GM12878 (cell line): ENCODE results near the gene RTP5. TPM values are rescaled to one million over a fixed set of nuclear protein-coding genes. Genes with fewer than 3 reads are reported as not detected.

ENCODE experiments used
- ATAC-seq: fragments of 200-7000 bp; cut with Tn5 transposase; 3 replicates; pipeline ENCODE4 v1.9.1; 2020; ENCODE audit warnings: mild to moderate bottlenecking, moderate library complexity
- BruUV-seq: library from RNA; stranded (reverse); fragments of 400-500 nt; replicated peaks from 2 replicates; lab custom pipeline; 2021; lab: Mats Ljungman, UMichigan
- CTCF ChIA-PET: fragments of 300-600 bp; sonication (Branson Sonifier 250); formaldehyde crosslinking; extraction: SDS; loops from one replicate; lab custom pipeline; 2021; ENCODE audit warnings: inconsistent platforms; lab: Yijun Ruan, JAX
- POLR2A ChIA-PET: fragments of 350-600 bp; formaldehyde crosslinking; extraction: SDS; loops from one replicate; lab custom pipeline; 2021; ENCODE audit warnings: inconsistent platforms; lab: Charles Lee
- RAD21 ChIA-PET: fragments of 300-600 bp; sonication (Branson Sonifier 250); formaldehyde crosslinking; loops from one replicate; lab custom pipeline; 2023; ENCODE audit warnings: antibody characterized with exemption; ENCODE audit not compliant: unreplicated experiment; lab: Charles Lee
- SMC1A ChIA-PET: fragments of 300-600 bp; sonication (Branson Sonifier 250); formaldehyde crosslinking; loops from one replicate; lab custom pipeline; 2023; ENCODE audit not compliant: unreplicated experiment, uncharacterized antibody; lab: Charles Lee
- DNase-seq: peaks from one replicate; pipeline ENCODE4 v3.0.0-alpha.2; 2011; ENCODE audit warnings: low read depth, low spot score
- FAIRE-seq: peaks from 3 replicates; lab custom pipeline; 2011; peaks lifted over from hg19 to GRCh38; lab: Jason Lieb, UNC
- H2AFZ ChIP-seq: 2 replicates; pipeline ENCODE4 v1.6.0; 2011; ENCODE audit warnings: low read depth, low read length, control low read depth; ENCODE audit not compliant: control insufficient read depth
- H3K27ac ChIP-seq: 2 replicates; pipeline ENCODE4 v1.5.1; 2011; ENCODE audit warnings: control low read depth; ENCODE audit not compliant: control insufficient read depth, insufficient read depth
- H3K27me3 ChIP-seq, 2 experiments: replicated peaks in 1 of 2; 2 replicates each; pipeline versions ENCODE4 v1.6.0 to v1.6.1; 2011; ENCODE audit warnings: low read length in 1 of 2; ENCODE audit not compliant: control insufficient read depth in 2 of 2, insufficient read depth in 2 of 2
- H3K36me3 ChIP-seq, 2 experiments: 2 replicates each; pipeline ENCODE4 v1.5.1; 2011; ENCODE audit warnings: low read length in 1 of 2; ENCODE audit not compliant: control insufficient read depth in 2 of 2, insufficient read depth in 2 of 2
- H3K4me1 ChIP-seq: 2 replicates; pipeline ENCODE4 v1.6.1; 2011; ENCODE audit warnings: mild to moderate bottlenecking, low read length, moderate library complexity, mixed read lengths; ENCODE audit not compliant: control insufficient read depth, insufficient read depth
- H3K4me2 ChIP-seq: 2 replicates; pipeline ENCODE4 v1.6.0; 2011; ENCODE audit warnings: control low read depth; ENCODE audit not compliant: control insufficient read depth, insufficient read depth
- H3K4me3 ChIP-seq: fragments of 200-600 bp; sonication (generic); 2 replicates; pipeline ENCODE4 v1.5.1; 2016
- H3K79me2 ChIP-seq: 2 replicates; pipeline ENCODE4 v1.6.0; 2011; ENCODE audit warnings: low read length; ENCODE audit not compliant: control insufficient read depth, insufficient read depth
- H3K9ac ChIP-seq: 2 replicates; pipeline ENCODE4 v1.8.0; 2011; ENCODE audit warnings: low read length, control low read depth, mixed read lengths; ENCODE audit not compliant: control insufficient read depth, insufficient read depth
- H3K9me3 ChIP-seq: replicated peaks from 3 replicates; pipeline ENCODE4 v1.5.1; 2011; ENCODE audit warnings: mild to moderate bottlenecking, low read length; ENCODE audit not compliant: control insufficient read depth, insufficient read depth
- H4K20me1 ChIP-seq: 2 replicates; pipeline ENCODE4 v1.6.0; 2011; ENCODE audit not compliant: control insufficient read depth, insufficient read depth
- ATF2 ChIP-seq: IDR thresholded peaks from 2 replicates; pipeline ENCODE4 v1.6.1; 2012; ENCODE audit warnings: low read length, inconsistent platforms
- ATF7 ChIP-seq: fragments of 450-650 bp; IDR thresholded peaks from 2 replicates; pipeline ENCODE4 v1.6.1; 2016; ENCODE audit warnings: low read depth, mild to moderate bottlenecking
- BMI1 ChIP-seq: fragments of 450-650 bp; IDR thresholded peaks from 2 replicates; pipeline ENCODE4 v1.6.1; 2016; ENCODE audit warnings: mild to moderate bottlenecking, moderate library complexity, borderline replicate concordance
- EGR1 ChIP-seq, 2 experiments: IDR thresholded peaks; 1 replicate in 1 of 2; 2 replicates in 1 of 2; pipeline ENCODE4 v1.6.1; 2011 to 2012; ENCODE audit warnings: low read depth in 2 of 2, low read length in 2 of 2, borderline replicate concordance in 1 of 2, mild to moderate bottlenecking in 1 of 2, moderate library complexity in 1 of 2
- FOXK2 ChIP-seq: fragments of 450-650 bp; IDR thresholded peaks from 2 replicates; pipeline ENCODE4 v1.6.1; 2017; ENCODE audit warnings: mild to moderate bottlenecking, moderate library complexity
- RB1 ChIP-seq: fragments of 450-650 bp; formaldehyde crosslinking; IDR thresholded peaks from 2 replicates; pipeline ENCODE4 v1.6.1; 2017; ENCODE audit warnings: mild to moderate bottlenecking, borderline replicate concordance
- SREBF1 ChIP-seq: IDR thresholded peaks from 2 replicates; pipeline ENCODE4 v1.6.1; 2012; ENCODE audit warnings: mild to moderate bottlenecking, low read length
- STAT3 ChIP-seq: IDR thresholded peaks from 2 replicates; pipeline ENCODE4 v1.6.1; 2011; ENCODE audit warnings: low read depth, low read length, improper control_type of control experiment
- TCF3 ChIP-seq: IDR thresholded peaks from 2 replicates; pipeline ENCODE4 v1.6.1; 2012; ENCODE audit warnings: low read depth, mild to moderate bottlenecking, low read length, borderline replicate concordance; ENCODE audit not compliant: insufficient read depth
- WGBS: methylation state at CpG from one replicate; pipeline ENCODE4 v1.1.6; 2016; ENCODE audit warnings: low lambda C conversion rate; ENCODE audit not compliant: insufficient replicate concordance, insufficient coverage; ENCODE audit errors: missing lambda C conversion rate; 5-methylcytosine and 5-hydroxymethylcytosine counted together
- in situ Hi-C: fragments of 300-500 bp; cut with MboI; formaldehyde crosslinking; loops from 9 replicates; pipeline ENCODE4 v1.14.3; 2018; ENCODE audit warnings: mixed read lengths
- intact Hi-C: fragments of 100-400 bp; cut with micrococcal nuclease; formaldehyde crosslinking; loops from one replicate; pipeline ENCODE4 v1.14.2; 2022; ENCODE audit not compliant: unreplicated experiment
- polyA plus RNA-seq, 11 experiments: library from polyadenylated mRNA; depleted of rRNA in 4 of 11; unstranded in 6 of 11; stranded (reverse) in 5 of 11; fragments of >200 nt; fragmentation: Nextera tagmentation in 4 of 11; fragmentation: Illumina TruSeq in 1 of 11; extraction: Ambion mirVana in 4 of 11; extraction: Trizol in 1 of 11; gene quantifications; 1 replicate in 1 of 11; 2 replicates in 10 of 11; pipeline versions ENCODE4 v1.2.1 to v1.2.3, GENCODE V29; 2011 to 2016; ENCODE audit warnings: inconsistent platforms in 2 of 11, missing spikeins in 2 of 11, low read depth in 1 of 11
- total RNA-seq, 4 experiments: library from RNA; depleted of rRNA in 3 of 4; stranded (reverse); fragments of >200 nt in 3 of 4; fragmentation: Illumina TruSeq in 1 of 4; extraction: Trizol in 1 of 4; gene quantifications; 2 replicates each; pipeline versions ENCODE4 v1.2.1 to v1.2.3, GENCODE V29; 2013 to 2021
- TF ChIP-seq, protein P1 (sequence below): fragments of 450-650 bp; IDR thresholded peaks from 2 replicates; pipeline ENCODE4 v1.6.1; 2017; ENCODE audit warnings: mild to moderate bottlenecking
- TF ChIP-seq, protein P2 (sequence below): IDR thresholded peaks from 2 replicates; pipeline ENCODE4 v1.6.1; 2012; ENCODE audit warnings: mild to moderate bottlenecking, low read depth, low read length

The RTP5 gene
- total and polyA plus RNA-seq, 10 of the 15 experiments (the other 5 are each of a cell fraction or from before 2014, with no cell fraction given) = 0.05 TPM; not detected in 9

GRCh38 chr2:241827394-241827793 lies 42.1 kb upstream of the RTP5 start (continued):
- TF ChIP-seq TCF3 = no peak
- no peak for TF ChIP-seq FOXK2
- TF ChIP-seq RB1 = no peak
- TF ChIP-seq STAT3 = no peak

- no TSS peak for BruUV-seq
- Histone ChIP-seq H3K9ac (no peak overlapping the region), H3K79me2 (no peaks in the 10 kb centered on the region), H2AFZ (no peak overlapping the region), H3K4me2 (no peak overlapping the region), H3K27ac (no peak overlapping the region), H3K4me3 (no peak overlapping the region), H4K20me1 (no peaks in the 10 kb centered on the region), H3K4me1 (no peaks in the 10 kb centered on the region), H3K27me3 (0 out of 4 replicates have a peak, but pooled peaks cover 0 to 1% of the 10 kb centered on the region in 2 experiments)
- DNase-seq (no peak), FAIRE-seq (no peak)
- ChIA-PET RAD21 (no interaction called here), SMC1A (no interaction called here)
- in situ Hi-C loops = no loop called here
- no peak for TF ChIP-seq SREBF1
- TF ChIP-seq, protein P1, sequence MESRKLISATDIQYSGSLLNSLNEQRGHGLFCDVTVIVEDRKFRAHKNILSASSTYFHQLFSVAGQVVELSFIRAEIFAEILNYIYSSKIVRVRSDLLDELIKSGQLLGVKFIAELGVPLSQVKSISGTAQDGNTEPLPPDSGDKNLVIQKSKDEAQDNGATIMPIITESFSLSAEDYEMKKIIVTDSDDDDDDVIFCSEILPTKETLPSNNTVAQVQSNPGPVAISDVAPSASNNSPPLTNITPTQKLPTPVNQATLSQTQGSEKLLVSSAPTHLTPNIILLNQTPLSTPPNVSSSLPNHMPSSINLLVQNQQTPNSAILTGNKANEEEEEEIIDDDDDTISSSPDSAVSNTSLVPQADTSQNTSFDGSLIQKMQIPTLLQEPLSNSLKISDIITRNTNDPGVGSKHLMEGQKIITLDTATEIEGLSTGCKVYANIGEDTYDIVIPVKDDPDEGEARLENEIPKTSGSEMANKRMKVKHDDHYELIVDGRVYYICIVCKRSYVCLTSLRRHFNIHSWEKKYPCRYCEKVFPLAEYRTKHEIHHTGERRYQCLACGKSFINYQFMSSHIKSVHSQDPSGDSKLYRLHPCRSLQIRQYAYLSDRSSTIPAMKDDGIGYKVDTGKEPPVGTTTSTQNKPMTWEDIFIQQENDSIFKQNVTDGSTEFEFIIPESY = no peak
- TF ChIP-seq ATF2 = no peak
- no peak for TF ChIP-seq EGR1 (IDR thresholded peaks at IDR 0.05; ENCODE audit: borderline replicate concordance in 1 of 2, low read depth in 2 of 2, low read length in 2 of 2)
- TF ChIP-seq BMI1 = no peak
- TF ChIP-seq, protein P2, sequence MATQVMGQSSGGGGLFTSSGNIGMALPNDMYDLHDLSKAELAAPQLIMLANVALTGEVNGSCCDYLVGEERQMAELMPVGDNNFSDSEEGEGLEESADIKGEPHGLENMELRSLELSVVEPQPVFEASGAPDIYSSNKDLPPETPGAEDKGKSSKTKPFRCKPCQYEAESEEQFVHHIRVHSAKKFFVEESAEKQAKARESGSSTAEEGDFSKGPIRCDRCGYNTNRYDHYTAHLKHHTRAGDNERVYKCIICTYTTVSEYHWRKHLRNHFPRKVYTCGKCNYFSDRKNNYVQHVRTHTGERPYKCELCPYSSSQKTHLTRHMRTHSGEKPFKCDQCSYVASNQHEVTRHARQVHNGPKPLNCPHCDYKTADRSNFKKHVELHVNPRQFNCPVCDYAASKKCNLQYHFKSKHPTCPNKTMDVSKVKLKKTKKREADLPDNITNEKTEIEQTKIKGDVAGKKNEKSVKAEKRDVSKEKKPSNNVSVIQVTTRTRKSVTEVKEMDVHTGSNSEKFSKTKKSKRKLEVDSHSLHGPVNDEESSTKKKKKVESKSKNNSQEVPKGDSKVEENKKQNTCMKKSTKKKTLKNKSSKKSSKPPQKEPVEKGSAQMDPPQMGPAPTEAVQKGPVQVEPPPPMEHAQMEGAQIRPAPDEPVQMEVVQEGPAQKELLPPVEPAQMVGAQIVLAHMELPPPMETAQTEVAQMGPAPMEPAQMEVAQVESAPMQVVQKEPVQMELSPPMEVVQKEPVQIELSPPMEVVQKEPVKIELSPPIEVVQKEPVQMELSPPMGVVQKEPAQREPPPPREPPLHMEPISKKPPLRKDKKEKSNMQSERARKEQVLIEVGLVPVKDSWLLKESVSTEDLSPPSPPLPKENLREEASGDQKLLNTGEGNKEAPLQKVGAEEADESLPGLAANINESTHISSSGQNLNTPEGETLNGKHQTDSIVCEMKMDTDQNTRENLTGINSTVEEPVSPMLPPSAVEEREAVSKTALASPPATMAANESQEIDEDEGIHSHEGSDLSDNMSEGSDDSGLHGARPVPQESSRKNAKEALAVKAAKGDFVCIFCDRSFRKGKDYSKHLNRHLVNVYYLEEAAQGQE = no peak
- no peak for TF ChIP-seq ATF7
- TF ChIP-seq, all 136 proteins: peak for 0
- 50% methylated on average over 13 of the region's 13 CpGs for WGBS
- POLR2A ChIA-PET = no interaction called here
- H3K36me3 ChIP-seq = no peaks in the 10 kb centered on the region
- CTCF ChIA-PET = no interaction called here
- intact Hi-C loops = no loop called here
- H3K9me3 ChIP-seq = no peaks in the 10 kb centered on the region; the same call in 2 of the 3 replicates
- no peak for ATAC-seq
Measured at GRCh38 chr2:241833101-241833663, 36.3 kb upstream of the RTP5 start.
